Stimulated activated CD8-positive, alpha-beta memory T cell treated with anti-CD3 and anti-CD28 coated beads, Interleukin-7, amount 100 ng/mL, for 4 hours (primary cell): ENCODE data around the gene OR13J1.

Experiments
- DNase-seq, 2 donors: peaks; one replicate each; pipeline ENCODE4 v3.0.0-alpha.2; 2020; ENCODE audit warnings: low read depth in 2 of 2

OR13J1 gene

GRCh38 chr9:35858458-35858857 lies 11.7 kb downstream of the OR13J1 start:
- no peak for DNase-seq

DNA sequence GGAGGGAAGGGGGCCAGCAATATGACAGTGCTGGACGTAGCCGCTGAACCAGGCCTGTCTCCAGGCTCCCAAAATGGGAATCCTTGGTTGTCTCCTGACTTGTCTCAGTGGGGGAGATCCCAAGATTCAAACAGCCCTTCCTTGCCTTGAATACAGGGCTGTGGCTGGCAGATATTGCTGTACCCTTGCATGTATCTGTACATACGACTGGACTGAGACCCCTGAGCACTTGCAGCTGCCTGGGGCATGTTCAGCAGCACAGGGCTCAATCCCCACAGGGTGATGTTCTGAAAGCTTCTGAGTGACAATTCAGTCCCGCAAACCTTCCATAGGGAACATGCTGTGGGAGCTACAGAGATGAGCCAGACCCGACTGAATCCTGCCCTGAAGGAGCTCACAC lies 13.3 kb downstream of the OR13J1 start:
- no peak for DNase-seq

DNA sequence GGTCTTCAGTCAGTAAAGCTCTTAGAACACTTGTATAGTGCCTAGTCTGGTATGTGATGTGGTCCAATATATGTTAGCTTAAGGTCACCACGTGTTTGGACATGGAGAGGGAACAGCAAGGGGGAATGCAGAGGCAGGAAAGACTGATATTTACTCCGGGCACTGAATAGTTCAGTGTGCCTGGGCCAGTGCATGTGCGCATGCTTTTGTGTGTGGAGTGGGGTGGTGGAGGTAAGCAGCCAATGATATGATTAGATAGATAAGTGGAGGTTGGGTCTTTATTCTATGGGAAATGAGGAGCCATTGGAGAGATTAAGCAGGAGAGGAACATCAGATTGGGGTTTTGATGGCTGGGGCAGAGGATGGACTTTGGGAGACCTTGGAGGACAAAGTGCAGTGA lies 14.0 kb downstream of the OR13J1 start:
- DNase-seq = no peak

DNA sequence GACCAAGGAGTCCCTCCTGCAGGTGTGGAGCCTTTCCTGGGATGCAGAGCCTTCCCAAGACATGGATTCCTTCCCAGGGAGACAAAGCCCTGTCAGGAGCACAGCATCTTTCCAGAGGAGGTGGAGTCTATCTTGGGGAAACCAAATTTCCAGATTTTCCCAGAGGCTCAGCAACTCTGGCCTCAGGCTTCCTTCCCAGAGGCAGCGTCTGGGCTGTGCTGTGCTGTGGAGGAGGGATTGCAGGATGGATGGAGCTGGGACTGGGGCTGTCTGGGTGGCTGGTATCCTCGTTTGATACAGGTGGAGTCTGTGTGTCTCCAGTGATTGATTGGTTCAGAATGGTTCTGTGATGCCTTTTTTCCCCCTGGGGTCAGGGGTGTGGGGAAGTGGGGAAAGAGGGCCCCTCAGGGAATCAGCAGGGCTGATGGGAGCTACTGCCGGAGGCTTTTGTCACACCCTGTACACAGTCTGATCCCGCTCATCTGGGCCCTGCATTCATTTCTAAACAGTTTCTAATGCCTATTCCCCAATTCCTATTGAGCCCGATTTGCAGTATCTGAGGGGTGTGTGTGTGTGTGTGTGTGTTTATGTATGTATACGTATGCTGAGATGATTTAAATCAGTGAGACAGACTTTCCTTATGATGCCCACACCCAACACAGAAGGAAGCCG lies 16.0 kb downstream of the OR13J1 start:
- DNase-seq = no peak

- no peak for DNase-seq
Observed at GRCh38 chr9:35852876-35853865, 17.0 kb downstream of the OR13J1 start.

- DNase-seq = no peak
Observed at GRCh38 chr9:35852267-35852815, 17.9 kb downstream of the OR13J1 start.

- DNase-seq = no peak
Observed at GRCh38 chr9:35847792-35848572, 22.2 kb downstream of the OR13J1 start.

DNA sequence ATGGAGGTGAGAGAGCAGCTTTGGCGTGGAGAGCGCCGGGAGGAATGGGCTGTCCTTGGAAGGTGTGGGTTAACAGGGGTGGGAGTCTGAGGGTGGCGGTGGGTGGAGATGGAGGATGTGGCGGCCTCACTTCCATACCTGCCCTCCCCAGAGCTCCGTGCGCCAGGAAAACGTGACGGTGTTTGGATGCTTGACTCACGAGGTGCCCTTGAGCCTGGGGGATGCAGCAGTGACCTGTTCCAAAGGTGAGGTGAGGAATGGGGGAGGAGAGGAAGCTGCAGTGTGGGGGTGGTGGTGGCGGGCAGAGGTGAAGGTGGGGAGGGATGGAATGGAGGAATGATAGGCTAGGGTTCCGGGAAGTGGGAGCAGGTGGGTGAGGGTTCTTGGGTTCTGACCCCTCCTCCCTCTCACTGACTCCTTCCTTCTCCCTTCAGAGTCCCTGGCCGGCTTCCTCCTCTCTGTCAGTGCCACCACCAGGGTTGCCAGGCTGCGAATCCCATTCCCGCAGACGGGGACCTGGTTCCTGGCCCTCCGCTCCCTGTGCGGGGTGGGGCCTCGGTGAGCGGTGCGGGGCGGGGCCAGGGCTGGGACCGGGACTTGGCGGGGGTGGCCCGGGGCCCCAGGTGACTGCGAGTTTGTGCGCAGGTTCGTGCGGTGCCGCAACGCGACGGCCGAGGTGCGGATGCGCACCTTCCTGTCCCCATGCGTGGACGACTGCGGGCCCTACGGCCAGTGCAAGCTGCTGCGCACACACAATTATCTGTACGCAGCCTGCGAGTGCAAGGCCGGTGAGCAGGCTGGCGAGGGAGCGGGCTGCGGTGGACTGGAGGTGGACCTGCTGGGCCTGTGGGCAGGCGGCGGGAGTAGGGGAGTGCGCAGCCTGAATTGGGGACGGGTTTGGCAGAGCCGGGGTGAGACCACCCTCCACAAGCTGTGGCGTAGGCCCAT lies 24.1 kb downstream of the OR13J1 start:
- no peak for DNase-seq

DNA sequence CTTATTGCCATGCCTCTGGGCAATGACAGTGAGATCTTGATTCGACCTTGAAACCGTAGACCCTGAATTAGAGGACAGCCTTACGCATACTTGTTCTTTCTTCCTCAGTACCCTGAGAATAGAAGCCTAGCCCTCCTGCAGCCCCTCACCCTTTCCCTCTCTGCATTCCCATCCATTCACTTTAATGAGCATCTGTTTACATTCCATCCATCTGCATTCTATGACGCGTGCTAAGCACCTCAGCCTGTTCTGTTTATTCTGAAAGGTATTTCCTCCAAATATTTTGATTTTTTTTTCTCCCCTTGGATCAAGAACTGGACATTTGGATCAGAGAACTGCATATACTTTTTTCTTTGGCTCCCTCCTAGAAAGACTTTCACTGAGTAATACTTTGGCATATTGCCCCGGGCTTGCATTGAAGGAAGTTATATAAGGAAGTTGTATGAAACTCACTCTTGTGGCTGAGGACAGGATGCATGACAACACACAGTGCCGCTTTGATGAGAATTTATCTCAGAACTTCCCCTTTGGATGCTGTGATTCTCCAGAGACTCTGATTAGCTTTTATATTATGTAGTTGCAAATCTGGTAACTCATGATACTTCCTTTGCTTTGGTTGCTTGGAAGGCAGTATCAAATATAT lies 25.5 kb downstream of the OR13J1 start:
- no peak for DNase-seq

DNA sequence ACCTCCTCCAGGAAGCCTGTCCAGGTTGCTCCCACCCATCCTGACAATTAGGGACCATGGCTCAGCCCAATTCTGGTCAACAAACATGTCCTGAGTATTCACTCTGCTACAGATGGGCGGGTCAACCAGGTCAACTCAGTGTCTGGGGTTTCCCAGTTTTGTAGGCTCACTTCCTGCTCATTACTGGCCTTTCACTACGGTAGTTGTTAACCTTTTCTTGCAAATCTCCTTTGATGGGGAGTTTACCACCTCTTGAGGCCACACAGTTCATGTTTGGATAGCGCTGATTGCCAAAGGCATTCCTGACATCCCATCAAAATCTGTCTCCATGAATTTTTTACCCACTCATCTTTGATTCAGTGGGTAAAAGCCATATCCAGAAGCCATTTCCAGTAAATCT lies 27.4 kb downstream of the OR13J1 start:
- no peak for DNase-seq

GRCh38 chr9:35842020-35842745 lies 28.0 kb downstream of the OR13J1 start:
- DNase-seq = no peak

DNA sequence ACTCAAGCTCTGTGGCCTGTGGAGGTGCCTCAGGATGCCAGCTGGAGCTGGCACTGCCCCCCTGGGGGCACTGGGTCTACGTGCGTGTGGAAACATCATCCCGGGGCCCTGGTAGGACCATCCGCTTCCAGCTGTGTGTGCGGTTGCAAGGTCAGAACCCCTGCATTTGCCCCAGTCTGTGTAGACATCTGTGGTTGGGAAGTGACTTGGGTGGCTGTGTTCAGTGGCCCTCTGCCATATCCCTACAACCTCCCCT lies 28.6 kb downstream of the OR13J1 start:
- DNase-seq = no peak

DNA sequence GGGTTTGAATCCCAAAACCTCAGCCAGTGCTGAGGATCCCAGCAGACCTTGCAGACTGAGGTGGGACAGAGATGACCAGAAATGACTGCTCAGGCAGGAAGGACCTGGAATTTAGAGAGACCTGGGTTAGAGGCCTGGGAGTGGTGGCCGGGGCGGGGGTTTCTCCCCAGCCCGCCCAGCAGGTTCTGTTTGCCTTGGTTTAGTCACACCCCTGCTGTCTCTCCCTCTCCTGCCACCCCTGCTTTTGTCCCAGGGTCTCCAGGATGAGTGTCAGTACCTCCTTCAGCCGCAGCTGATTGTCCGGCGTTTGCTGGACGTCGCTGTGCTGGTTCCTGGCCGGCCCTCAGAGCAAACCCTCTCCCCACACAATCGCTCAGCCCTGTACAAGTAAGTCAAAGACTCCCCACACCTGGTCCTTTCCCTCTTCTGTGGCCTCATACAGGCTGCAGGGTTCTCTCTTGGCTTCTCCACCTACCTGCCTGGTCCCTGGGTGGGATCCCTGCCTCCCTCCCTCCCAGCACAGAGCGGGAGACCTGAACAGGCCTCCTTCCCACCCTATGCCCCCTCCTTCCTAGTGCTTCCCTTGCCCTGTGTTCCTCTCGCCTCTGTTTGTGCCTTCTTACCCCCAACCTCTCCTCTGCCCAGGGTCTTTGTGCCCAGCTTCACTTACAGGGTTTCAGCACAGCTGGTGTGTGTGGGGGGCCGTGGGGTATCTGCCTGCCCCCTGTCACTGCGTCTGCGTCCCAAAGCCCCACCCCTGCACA lies 29.1 kb downstream of the OR13J1 start:
- DNase-seq = no peak

- no peak for DNase-seq
Observed at GRCh38 chr9:35839926-35840325, 30.3 kb downstream of the OR13J1 start.

DNA sequence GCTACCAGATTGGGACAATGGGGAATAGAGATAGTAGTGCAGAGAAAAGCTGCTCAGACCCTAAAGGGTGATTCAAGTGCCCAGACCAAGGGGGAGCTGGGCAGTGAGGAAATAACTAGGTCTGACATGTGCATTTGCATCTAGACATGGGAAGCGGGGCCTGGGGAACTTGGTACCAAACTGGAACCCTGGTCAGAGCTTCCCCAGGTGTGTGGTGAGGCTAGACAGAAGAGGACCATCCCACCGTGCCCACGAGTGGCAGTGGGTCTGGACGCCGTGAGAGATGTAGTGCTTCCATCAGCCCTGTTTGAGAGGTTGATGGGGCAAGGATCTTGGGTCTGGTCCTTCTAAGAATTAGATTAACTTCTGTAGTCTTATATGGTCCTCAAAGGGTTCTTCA lies 33.6 kb downstream of the OR13J1 start:
- DNase-seq = no peak

DNA sequence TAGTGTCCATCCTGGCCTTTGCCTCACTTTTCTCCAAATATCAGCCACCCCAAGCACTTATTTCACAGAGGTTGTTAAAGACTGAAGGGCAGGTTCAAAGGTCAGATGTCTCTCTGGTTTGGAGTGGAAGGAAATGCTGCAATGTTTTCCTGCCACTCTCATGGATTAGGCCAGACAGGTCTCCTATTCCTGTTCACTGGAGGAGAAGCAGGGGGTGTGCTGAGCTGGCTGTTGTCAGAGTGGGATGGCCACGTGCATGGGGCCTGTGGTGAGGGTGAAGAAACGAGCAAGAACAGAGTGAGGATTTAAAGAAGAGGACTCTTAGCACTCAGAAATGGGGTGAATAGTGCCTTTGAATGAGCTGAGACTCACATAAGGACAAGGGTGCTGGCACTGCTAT lies 34.4 kb downstream of the OR13J1 start:
- no peak for DNase-seq

- no peak for DNase-seq
Observed at GRCh38 chr9:35835216-35835632, 35.0 kb downstream of the OR13J1 start.

DNA sequence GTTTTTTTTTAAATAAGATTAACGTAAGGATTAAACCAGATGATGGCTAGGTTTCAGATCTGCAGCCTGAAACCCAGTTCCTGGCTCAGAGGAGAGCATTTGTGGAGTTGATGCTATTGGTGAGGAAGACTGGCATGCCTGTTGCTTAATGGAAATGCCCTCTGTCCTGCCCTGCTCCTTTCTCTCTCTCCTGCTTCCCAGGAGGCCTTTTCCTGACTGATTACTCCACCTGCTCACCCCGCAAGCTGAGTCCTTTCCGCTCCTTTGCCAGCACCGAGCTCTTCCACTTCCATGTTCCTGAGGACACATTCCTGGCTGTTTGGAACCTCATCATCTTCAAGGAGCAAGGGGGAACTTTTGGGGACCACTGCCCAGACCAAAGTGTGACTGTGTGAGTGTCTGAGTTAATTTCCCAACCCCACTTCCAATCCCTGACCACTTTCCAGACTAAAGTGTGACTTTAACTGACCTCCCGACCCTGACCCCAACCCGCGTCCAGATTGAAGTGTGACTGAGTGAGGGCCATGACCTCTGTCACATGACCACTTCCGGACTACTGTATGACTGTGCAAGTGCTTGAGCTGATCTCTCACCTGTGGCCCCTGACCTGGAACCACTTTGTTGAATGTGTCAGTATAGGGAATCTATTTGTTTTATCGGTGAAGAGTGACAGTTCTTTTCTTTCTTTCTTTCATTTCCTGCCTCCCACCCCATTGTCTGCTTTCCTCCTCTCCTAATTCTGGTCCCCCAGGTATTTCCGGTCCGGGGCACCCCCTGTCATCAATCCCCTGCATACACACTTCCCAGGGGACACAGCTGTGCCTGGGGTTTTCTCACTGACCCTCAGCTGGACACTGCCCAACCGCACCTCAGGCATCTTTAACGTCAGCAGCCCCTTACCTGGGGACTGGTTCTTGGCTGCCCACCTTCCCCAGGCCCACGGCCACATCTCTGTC lies 35.7 kb downstream of the OR13J1 start:
- DNase-seq = no peak
